Peyer's patch (tissue), 4 donors: ENCODE data around the gene MACROD2.

Experiments used
- POLR2A ChIP-seq, 2 donors: fragments of 450-650 bp; IDR thresholded peaks; one replicate each; pipeline ENCODE4 v1.5.1; 2017; ENCODE audit warnings: antibody characterized with exemption in 2 of 2, mild to moderate bottlenecking in 2 of 2, moderate library complexity in 2 of 2
- TF ChIP-seq, protein P1 (sequence below), 6 experiments: fragments of 450-650 bp in 4 of 6; fragments of 200-600 bp in 2 of 6; sonication (generic) in 1 of 6; IDR thresholded peaks; one replicate each; pipeline ENCODE4 v1.5.1; 2017 to 2019; ENCODE audit warnings: antibody characterized with exemption in 6 of 6, mild to moderate bottlenecking in 3 of 6, moderate library complexity in 1 of 6

- TF ChIP-seq, protein P1, sequence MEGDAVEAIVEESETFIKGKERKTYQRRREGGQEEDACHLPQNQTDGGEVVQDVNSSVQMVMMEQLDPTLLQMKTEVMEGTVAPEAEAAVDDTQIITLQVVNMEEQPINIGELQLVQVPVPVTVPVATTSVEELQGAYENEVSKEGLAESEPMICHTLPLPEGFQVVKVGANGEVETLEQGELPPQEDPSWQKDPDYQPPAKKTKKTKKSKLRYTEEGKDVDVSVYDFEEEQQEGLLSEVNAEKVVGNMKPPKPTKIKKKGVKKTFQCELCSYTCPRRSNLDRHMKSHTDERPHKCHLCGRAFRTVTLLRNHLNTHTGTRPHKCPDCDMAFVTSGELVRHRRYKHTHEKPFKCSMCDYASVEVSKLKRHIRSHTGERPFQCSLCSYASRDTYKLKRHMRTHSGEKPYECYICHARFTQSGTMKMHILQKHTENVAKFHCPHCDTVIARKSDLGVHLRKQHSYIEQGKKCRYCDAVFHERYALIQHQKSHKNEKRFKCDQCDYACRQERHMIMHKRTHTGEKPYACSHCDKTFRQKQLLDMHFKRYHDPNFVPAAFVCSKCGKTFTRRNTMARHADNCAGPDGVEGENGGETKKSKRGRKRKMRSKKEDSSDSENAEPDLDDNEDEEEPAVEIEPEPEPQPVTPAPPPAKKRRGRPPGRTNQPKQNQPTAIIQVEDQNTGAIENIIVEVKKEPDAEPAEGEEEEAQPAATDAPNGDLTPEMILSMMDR (IDR thresholded peaks at IDR 0.05): no peak
- TF ChIP-seq POLR2A (IDR thresholded peaks at IDR 0.05): no peak
These were observed 716.3 kb downstream of the MACROD2 start for GRCh38 chr20:14711652-14712051.
